GM23248 (cell line): ENCODE data around the gene RAB11FIP5.

Source experiments
- EZH2 ChIP-seq: fragments of 200-600 bp; sonication (generic); IDR thresholded peaks from 2 replicates; pipeline ENCODE4 v1.6.1; 2018; ENCODE audit warnings: antibody characterized with exemption, mild to moderate bottlenecking; ENCODE audit not compliant: insufficient read depth, poor library complexity, severe bottlenecking
- EZH2phosphoT487 ChIP-seq: fragments of 200-600 bp; sonication (generic); IDR thresholded peaks from 2 replicates; pipeline ENCODE4 v1.6.1; 2018; ENCODE audit warnings: antibody characterized with exemption, moderate library complexity, mild to moderate bottlenecking, low read depth; ENCODE audit not compliant: insufficient read depth

DNA sequence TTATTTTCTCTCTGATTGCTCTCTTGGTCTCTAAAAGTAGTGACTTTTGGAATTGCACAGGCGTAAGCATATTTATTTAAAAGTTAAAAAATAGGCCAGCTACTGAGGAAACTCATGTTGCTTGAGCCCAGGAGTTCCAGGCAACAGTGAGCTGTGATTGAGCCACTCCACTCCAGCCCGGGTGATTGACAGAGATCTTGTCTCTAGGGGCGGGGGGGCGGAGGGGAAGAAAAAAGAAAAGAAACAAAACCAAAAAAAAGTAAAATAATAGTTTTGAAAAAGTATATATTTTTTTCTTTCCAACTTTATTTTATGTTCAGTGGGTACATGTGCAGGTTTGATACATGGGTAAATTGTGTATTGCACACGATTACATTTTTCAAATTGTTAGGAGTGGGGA, 18.0 kb upstream of the RAB11FIP5 start:
- TF ChIP-seq EZH2: no peak
- TF ChIP-seq EZH2phosphoT487: no peak
